Activated T-cell treated with anti-CD3 and anti-CD28 coated beads, Interleukin-2, amount 50 U/mL, for 24 hours (primary cell): ENCODE results near the gene AMELX.

Experiments
- DNase-seq: peaks from one replicate; pipeline ENCODE4 v3.0.0-alpha.2; 2020
- H3K27ac Mint-ChIP-seq: 2 replicates; pipeline ENCODE4 v1.8.0; 2020; ENCODE audit warnings: mild to moderate bottlenecking, mixed read lengths
- H3K27me3 Mint-ChIP-seq: 2 replicates; pipeline ENCODE4 v1.8.0; 2020; ENCODE audit warnings: mixed read lengths
- H3K36me3 Mint-ChIP-seq: 2 replicates; pipeline ENCODE4 v1.8.0; 2020; ENCODE audit warnings: low read depth, mixed read lengths
- H3K4me1 Mint-ChIP-seq: 2 replicates; pipeline ENCODE4 v1.8.0; 2020; ENCODE audit warnings: low read depth, mixed read lengths
- H3K4me3 Mint-ChIP-seq: 2 replicates; pipeline ENCODE4 v1.8.0; 2020; ENCODE audit warnings: mild to moderate bottlenecking, moderate library complexity, mixed read lengths
- H3K9me3 Mint-ChIP-seq: 2 replicates; pipeline ENCODE4 v1.8.0; 2020; ENCODE audit warnings: mixed read lengths

Gene AMELX

DNA sequence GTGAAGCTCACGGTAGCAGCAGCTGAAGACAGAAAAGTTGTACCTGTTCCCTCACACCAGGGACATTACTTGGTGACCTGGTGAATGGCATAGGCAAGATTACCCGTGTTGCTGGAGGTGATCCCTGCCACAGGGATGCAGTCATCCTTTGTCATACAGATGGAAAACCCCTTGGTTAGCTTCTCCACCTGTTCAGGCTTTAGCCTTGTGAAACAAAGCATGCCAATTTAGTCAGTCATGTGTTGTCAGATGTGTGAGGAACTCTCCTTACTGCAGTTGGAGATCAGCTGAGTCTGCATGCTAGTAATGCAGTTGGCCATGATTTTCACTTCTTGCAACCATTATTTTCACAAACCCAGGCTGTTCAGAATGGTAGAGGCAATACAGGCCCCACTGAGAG is 41.0 kb downstream of the AMELX start:
- H3K9me3 Mint-ChIP-seq, result no peaks in the 10 kb centered on the region
- no peak for DNase-seq
- no peaks in the 10 kb centered on the region for H3K36me3 Mint-ChIP-seq
- no peak overlapping the region for H3K27ac Mint-ChIP-seq
- no peak overlapping the region for H3K4me3 Mint-ChIP-seq
- no peaks in the 10 kb centered on the region for H3K4me1 Mint-ChIP-seq
- H3K27me3 Mint-ChIP-seq, result peaks cover 15% of the 10 kb centered on the region

DNA sequence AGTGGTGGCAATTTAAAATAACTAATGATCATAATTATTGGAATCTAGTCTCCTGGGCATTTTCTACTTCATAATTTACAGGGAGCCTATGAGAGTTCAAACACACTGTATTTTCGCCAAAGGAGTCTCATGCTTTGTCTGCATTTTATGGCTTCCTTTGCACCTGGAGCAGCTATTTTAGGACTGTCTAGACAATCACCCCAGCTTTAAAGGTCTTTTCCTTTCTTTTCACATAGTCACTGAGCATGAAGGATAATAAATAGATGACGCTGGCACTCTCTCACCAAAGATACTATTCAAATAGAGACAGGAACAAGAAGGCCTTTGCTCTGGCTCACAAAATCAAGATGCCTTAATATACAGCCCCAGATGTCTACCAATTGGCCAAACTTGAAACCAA is 43.0 kb downstream of the AMELX start:
- H3K36me3 Mint-ChIP-seq, result no peaks in the 10 kb centered on the region
- H3K27ac Mint-ChIP-seq, result no peak overlapping the region
- DNase-seq, result no peak
- H3K9me3 Mint-ChIP-seq, result no peaks in the 10 kb centered on the region
- H3K4me3 Mint-ChIP-seq, result no peak overlapping the region
- H3K4me1 Mint-ChIP-seq, result no peaks in the 10 kb centered on the region
- peaks cover 22% of the 10 kb centered on the region for H3K27me3 Mint-ChIP-seq

DNA sequence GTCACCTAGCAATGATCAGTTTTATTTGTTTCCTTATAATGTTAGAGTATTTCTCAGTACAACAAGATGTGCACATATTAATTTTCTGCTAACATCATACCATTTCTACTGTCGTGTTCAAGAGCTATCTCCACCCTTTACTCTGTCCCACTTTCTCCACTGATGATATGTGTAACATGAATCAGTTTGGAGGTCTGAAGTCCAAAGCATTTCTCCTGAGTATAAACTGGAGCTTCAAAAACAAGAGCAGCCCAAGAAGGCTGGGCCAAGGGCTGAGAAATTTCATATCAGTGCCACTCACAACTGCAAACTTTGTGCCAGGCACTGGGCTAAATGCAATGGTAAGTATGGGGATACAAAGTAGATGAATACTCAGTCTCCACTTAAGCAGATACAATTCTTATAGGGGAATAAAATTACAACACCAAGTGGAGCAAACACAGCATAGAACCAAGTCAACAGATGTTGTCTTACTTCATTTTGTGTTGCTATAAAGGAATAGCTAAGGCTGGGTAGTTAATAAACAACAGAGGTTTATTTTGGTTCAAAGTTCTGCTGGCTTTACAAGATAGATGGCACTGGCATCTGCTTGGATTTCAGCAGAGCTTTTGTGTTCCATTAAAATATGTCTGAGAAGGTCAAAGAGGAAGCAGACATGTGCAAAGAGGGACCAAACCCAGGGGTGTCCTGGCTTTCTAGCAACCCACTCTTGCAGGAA is 44.2 kb downstream of the AMELX start:
- H3K4me3 Mint-ChIP-seq, result no peak overlapping the region
- no peaks in the 10 kb centered on the region for H3K9me3 Mint-ChIP-seq
- peaks cover 2% of the 10 kb centered on the region for H3K4me1 Mint-ChIP-seq
- H3K27ac Mint-ChIP-seq, result no peak overlapping the region
- no peak for DNase-seq
- no peaks in the 10 kb centered on the region for H3K36me3 Mint-ChIP-seq
- peaks cover 28% of the 10 kb centered on the region for H3K27me3 Mint-ChIP-seq

DNA sequence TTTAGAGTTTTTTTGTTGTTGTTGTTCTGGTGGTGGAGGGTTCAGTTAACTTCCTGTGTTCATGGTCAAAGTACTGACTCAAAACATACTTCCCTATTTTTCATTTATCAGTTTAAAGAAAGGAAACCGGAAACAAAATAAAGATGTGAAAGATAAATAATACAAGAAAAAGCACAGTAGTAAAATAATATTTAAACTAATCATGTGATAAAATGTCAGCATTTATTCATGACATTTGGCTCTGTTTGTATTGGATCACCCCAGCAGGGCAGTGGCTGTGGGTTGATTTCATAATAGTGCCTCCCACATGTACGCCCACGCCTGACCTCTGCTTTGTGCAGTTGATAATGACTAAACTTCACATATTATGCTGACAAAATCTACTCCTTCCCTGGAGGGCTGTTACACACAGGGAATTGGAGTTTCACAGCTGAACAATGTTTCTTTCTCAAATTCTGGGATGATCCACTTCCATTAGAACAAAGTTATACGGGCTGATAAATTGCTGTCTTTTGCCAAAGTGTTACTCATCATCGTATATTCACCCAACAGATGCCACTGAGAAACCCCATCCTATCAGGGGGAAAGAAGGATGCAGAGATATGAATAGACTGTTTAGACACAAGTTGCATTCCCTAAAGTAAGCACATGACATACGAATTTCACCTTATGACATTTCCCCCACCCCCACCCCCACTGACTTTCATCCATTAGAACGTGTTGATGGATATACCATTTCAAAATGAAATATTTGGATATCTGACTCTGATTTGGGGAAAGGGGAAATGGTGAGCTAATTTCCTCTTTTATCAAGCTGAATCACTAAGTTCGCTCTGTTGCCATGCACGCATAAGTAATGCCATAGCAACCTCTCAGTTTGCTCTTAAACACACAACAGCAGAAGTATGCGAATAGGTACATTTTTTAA is 48.3 kb downstream of the AMELX start:
- no peak for DNase-seq
- H3K4me1 Mint-ChIP-seq, result peaks cover 2% of the 10 kb centered on the region
- no peaks in the 10 kb centered on the region for H3K36me3 Mint-ChIP-seq
- no peak overlapping the region for H3K27ac Mint-ChIP-seq
- H3K9me3 Mint-ChIP-seq, result no peaks in the 10 kb centered on the region
- H3K4me3 Mint-ChIP-seq, result no peak overlapping the region
- peaks cover 39% of the 10 kb centered on the region for H3K27me3 Mint-ChIP-seq

- H3K4me3 Mint-ChIP-seq, result no peak overlapping the region
Observed at GRCh38 chrX:11342673-11343072, 49.5 kb downstream of the AMELX start.

GRCh38 chrX:11346121-11346682 is 53.0 kb downstream of the AMELX start:
- H3K36me3 Mint-ChIP-seq, result no peaks in the 10 kb centered on the region
- H3K4me1 Mint-ChIP-seq, result peaks cover 2% of the 10 kb centered on the region
- no peak for DNase-seq
- no peaks in the 10 kb centered on the region for H3K9me3 Mint-ChIP-seq
- no peak overlapping the region for H3K4me3 Mint-ChIP-seq
- H3K27ac Mint-ChIP-seq, result no peak overlapping the region
- peaks cover 26% of the 10 kb centered on the region for H3K27me3 Mint-ChIP-seq

More at GRCh38 chrX:11342673-11343072, 49.5 kb downstream of the AMELX start:
- H3K27ac Mint-ChIP-seq, result no peak overlapping the region
- no peaks in the 10 kb centered on the region for H3K9me3 Mint-ChIP-seq
- H3K27me3 Mint-ChIP-seq, result peaks cover 35% of the 10 kb centered on the region
- peaks cover 2% of the 10 kb centered on the region for H3K4me1 Mint-ChIP-seq
- no peaks in the 10 kb centered on the region for H3K36me3 Mint-ChIP-seq
- DNase-seq, result no peak

GRCh38 chrX:11347300-11347699 is 54.1 kb downstream of the AMELX start:
- peaks cover 24% of the 10 kb centered on the region for H3K27me3 Mint-ChIP-seq
- H3K4me1 Mint-ChIP-seq, result no peaks in the 10 kb centered on the region
- H3K36me3 Mint-ChIP-seq, result no peaks in the 10 kb centered on the region
- H3K27ac Mint-ChIP-seq, result no peak overlapping the region
- H3K4me3 Mint-ChIP-seq, result no peak overlapping the region
- no peak for DNase-seq
- no peaks in the 10 kb centered on the region for H3K9me3 Mint-ChIP-seq

GRCh38 chrX:11349020-11349419 is 55.8 kb downstream of the AMELX start:
- H3K4me1 Mint-ChIP-seq, result no peaks in the 10 kb centered on the region
- no peaks in the 10 kb centered on the region for H3K9me3 Mint-ChIP-seq
- no peak overlapping the region for H3K27ac Mint-ChIP-seq
- H3K27me3 Mint-ChIP-seq, result peaks cover 19% of the 10 kb centered on the region
- no peaks in the 10 kb centered on the region for H3K36me3 Mint-ChIP-seq
- H3K4me3 Mint-ChIP-seq, result no peak overlapping the region
- DNase-seq, result no peak

DNA sequence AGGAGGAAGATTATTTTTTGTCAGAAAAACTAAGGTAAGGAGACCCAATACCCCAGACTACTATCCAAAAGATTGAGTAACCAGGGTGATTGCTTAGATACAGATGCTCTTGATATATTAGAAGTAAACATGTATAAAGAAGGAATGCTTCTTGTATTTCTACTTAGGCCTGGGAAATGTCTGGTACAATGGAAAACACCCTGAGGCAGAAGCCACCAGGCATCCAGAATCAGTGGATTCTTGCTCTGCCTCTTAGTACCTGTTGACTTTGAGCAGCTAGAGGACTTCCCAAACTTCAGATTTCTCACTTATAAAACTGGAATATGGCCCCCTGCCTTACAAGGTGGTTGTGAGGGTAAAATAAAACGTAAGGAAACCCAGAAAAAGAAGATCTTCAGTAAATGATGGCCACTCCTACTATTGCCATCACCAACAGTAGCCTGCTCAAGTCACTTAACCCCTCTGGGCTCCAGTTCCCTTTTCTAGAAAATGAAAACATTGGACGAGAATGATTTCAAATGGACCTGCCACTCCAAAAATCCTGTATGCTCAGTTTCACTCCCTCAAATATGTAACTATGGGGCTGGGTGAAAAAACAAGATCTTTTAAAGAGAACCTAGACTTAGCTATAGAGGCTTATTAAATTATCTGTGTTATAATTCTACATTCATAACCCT is 56.6 kb downstream of the AMELX start:
- no peaks in the 10 kb centered on the region for H3K4me1 Mint-ChIP-seq
- no peaks in the 10 kb centered on the region for H3K36me3 Mint-ChIP-seq
- no peak overlapping the region for H3K4me3 Mint-ChIP-seq
- peaks cover 16% of the 10 kb centered on the region for H3K27me3 Mint-ChIP-seq
- DNase-seq, result no peak
- no peak overlapping the region for H3K27ac Mint-ChIP-seq
- no peaks in the 10 kb centered on the region for H3K9me3 Mint-ChIP-seq
